WTC11 (cell line): Measurements from ENCODE around the gene ZNF761. TPM values are rescaled to one million over a fixed set of nuclear protein-coding genes. Genes with fewer than 3 reads are reported as not detected.
"Not testable (repeated sequence)": the region's sequence is repeated elsewhere in the genome, so short reads cannot be mapped to it uniquely, and the experiment has no call there.

Source experiments
- ATAC-seq: fragments of 200-7000 bp; cut with Tn5 transposase; 2 replicates; pipeline ENCODE4 v1.10.0; 2021; ENCODE audit warnings: mild to moderate bottlenecking, moderate library complexity
- CTCF ChIA-PET: fragments of 300-600 bp; sonication (Branson Sonifier 250); formaldehyde crosslinking; loops from one replicate; lab custom pipeline; 2021; ENCODE audit warnings: antibody characterized with exemption; lab: Charles Lee
- POLR2A ChIA-PET: fragments of 350-600 bp; sonication (Branson Sonifier 250); formaldehyde crosslinking; loops from one replicate; lab custom pipeline; 2021; ENCODE audit warnings: antibody characterized with exemption; lab: Charles Lee
- DNase-seq: peaks from one replicate; pipeline ENCODE4 v3.0.0; 2021; ENCODE audit warnings: low spot score
- H3K27ac Mint-ChIP-seq: 2 replicates; pipeline ENCODE4 v1.8.0; 2021; ENCODE audit warnings: mixed read lengths
- H3K27me3 Mint-ChIP-seq: 2 replicates; pipeline ENCODE4 v1.8.0; 2021; ENCODE audit warnings: low read depth, mild to moderate bottlenecking, moderate library complexity, mixed read lengths
- H3K36me3 Mint-ChIP-seq: 2 replicates; pipeline ENCODE4 v1.8.0; 2021; ENCODE audit warnings: mixed read lengths
- H3K4me1 Mint-ChIP-seq: 2 replicates; pipeline ENCODE4 v1.8.0; 2022; ENCODE audit warnings: mixed read lengths
- H3K4me3 Mint-ChIP-seq: 2 replicates; pipeline ENCODE4 v1.8.0; 2021; ENCODE audit warnings: mild to moderate bottlenecking, moderate library complexity, mixed read lengths
- H3K9me3 Mint-ChIP-seq: 2 replicates; pipeline ENCODE4 v1.8.0; 2021; ENCODE audit warnings: mixed read lengths
- CTCF ChIP-seq: fragments of 200-600 bp; IDR thresholded peaks from 2 replicates; pipeline ENCODE4 v1.8.0; 2022; ENCODE audit warnings: antibody characterized with exemption
- ELF4 ChIP-seq: sonication (generic); formaldehyde crosslinking; IDR thresholded peaks from 2 replicates; pipeline ENCODE4 v1.8.1; 2022; ENCODE audit warnings: low read depth, mild to moderate bottlenecking, moderate library complexity, missing genetic modification reagents
- GRHL2 ChIP-seq: fragments of 250-450 bp; sonication (Bioruptor Pico); IDR thresholded peaks from 2 replicates; pipeline ENCODE4 v1.8.0; 2022; ENCODE audit warnings: mild to moderate bottlenecking, moderate library complexity; ENCODE audit not compliant: insufficient replicate concordance, severe bottlenecking
- GTF2I ChIP-seq: fragments of 250-450 bp; sonication (Bioruptor Pico); conservative IDR thresholded peaks from 2 replicates; pipeline ENCODE4 v1.4.0; 2021; ENCODE audit warnings: mild to moderate bottlenecking
- HMGXB4 ChIP-seq: sonication (generic); formaldehyde crosslinking; IDR thresholded peaks from 2 replicates; pipeline ENCODE4 v1.8.1; 2023; ENCODE audit warnings: mild to moderate bottlenecking, moderate library complexity, missing genetic modification reagents
- MXD4 ChIP-seq: fragments of 250-450 bp; sonication (Bioruptor Pico); IDR thresholded peaks from 2 replicates; pipeline ENCODE4 v1.8.0; 2021; ENCODE audit warnings: mild to moderate bottlenecking, moderate library complexity, borderline replicate concordance
- NFATC4 ChIP-seq: fragments of 250-450 bp; sonication (Bioruptor Pico); IDR thresholded peaks from 2 replicates; pipeline ENCODE4 v1.9.0; 2021; ENCODE audit warnings: mild to moderate bottlenecking
- NFE2L1 ChIP-seq: sonication (generic); formaldehyde crosslinking; IDR thresholded peaks from 2 replicates; pipeline ENCODE4 v1.8.1; 2023; ENCODE audit warnings: missing genetic modification reagents
- NFYB ChIP-seq: sonication (generic); formaldehyde crosslinking; conservative IDR thresholded peaks from 2 replicates; pipeline ENCODE4 v1.8.0; 2022; ENCODE audit warnings: low read depth, missing genetic modification reagents
- OVOL2 ChIP-seq: fragments of 250-450 bp; sonication (Bioruptor Pico); IDR thresholded peaks from 2 replicates; pipeline ENCODE4 v1.9.0; 2021; ENCODE audit warnings: mild to moderate bottlenecking, borderline replicate concordance
- SOX15 ChIP-seq: fragments of 250-450 bp; sonication (Bioruptor Pico); IDR thresholded peaks from 2 replicates; pipeline ENCODE4 v1.9.0; 2021; ENCODE audit warnings: mild to moderate bottlenecking
- TP53 ChIP-seq: sonication (generic); formaldehyde crosslinking; IDR thresholded peaks from 2 replicates; pipeline ENCODE4 v1.8.1; 2023; ENCODE audit warnings: mild to moderate bottlenecking, missing genetic modification reagents
- ZNF219 ChIP-seq: sonication (generic); formaldehyde crosslinking; IDR thresholded peaks from 2 replicates; pipeline ENCODE4 v1.8.0; 2023; ENCODE audit warnings: missing genetic modification reagents, mild to moderate bottlenecking, borderline replicate concordance
- ZNF281 ChIP-seq: sonication (generic); formaldehyde crosslinking; IDR thresholded peaks from 2 replicates; pipeline ENCODE4 v1.8.0; 2023; ENCODE audit warnings: mild to moderate bottlenecking, missing genetic modification reagents
- ZNF512 ChIP-seq: sonication (generic); formaldehyde crosslinking; IDR thresholded peaks from 2 replicates; pipeline ENCODE4 v1.8.1; 2022; ENCODE audit warnings: missing genetic modification reagents, borderline replicate concordance
- total RNA-seq: library from RNA; stranded (reverse); gene quantifications from 3 replicates; pipeline ENCODE4 v1.2.3, GENCODE V29; 2021
- TF ChIP-seq, protein P1 (sequence below): sonication (generic); formaldehyde crosslinking; IDR thresholded peaks from 2 replicates; pipeline ENCODE4 v1.8.1; 2023; ENCODE audit warnings: mild to moderate bottlenecking, missing genetic modification reagents, moderate library complexity
- TF ChIP-seq, protein P2 (sequence below): sonication (generic); formaldehyde crosslinking; IDR thresholded peaks from 2 replicates; pipeline ENCODE4 v1.8.0; 2022; ENCODE audit warnings: mild to moderate bottlenecking, missing genetic modification reagents
- TF ChIP-seq, protein P3 (sequence below): fragments of 250-450 bp; sonication (Bioruptor Pico); conservative IDR thresholded peaks from 2 replicates; pipeline ENCODE4 v1.9.0; 2021; ENCODE audit warnings: mild to moderate bottlenecking

ZNF761 gene
- total RNA-seq, 1 experiment from 2014 or later = 29.7 TPM

DNA sequence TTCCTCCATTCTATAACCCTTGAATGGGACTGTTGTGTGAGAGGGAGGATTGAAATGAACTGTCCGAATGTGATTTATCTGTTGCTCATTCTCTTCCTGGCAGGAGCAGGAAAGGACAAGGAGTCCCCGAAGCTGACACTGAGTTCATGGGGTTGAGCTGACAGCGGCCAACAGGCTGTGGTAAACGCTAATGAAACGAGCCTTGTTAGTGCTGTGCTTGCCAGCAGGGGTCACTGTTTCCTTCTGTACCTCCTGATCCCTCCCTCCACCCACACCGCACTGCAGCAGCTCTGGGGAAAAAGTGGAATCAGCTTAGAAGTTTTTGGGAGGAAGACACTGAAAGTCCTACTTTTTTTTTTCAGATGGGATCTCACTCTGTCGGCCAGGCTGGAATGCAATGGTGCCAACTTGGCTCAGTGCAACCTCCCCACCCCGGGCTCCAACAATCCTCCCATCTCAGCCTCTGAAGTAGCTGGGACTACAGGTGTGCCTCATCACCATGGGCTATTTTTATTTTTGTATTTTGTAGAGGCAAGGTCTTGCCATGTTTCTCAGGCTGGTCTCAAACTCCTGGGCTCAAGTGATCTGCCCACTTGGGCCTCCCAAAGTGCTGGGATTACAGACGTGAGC lies 6.7 kb upstream of the ZNF761 start (continued):
- TF ChIP-seq ZNF512 (CRISPR knock-in tag) (no peak), CTCF (peak; percentile 81), GTF2I (CRISPR knock-in tag) (no peak)

GRCh38 chr19:53432088-53432661 lies 391 bp downstream of the ZNF761 start:
- peaks cover 33% of the 10 kb centered on the region for H3K36me3 Mint-ChIP-seq
- ATAC-seq = peak; percentile 25
- POLR2A ChIA-PET = interaction anchor here (1.0 kb wide), 1 partner anchor 10 kb away, joined by 3 read pairs; no protein-coding TSS in a partner anchor
- TF ChIP-seq HMGXB4 (CRISPR knock-in tag) (0 out of 2 replicates have a peak, but pooled peaks have one; percentile 18), ELF4 (no peak), NFYB (no peak), NFE2L1 (CRISPR knock-in tag) (no peak), OVOL2 (CRISPR knock-in tag) (no peak), MXD4 (CRISPR knock-in tag) (no peak), TP53 (CRISPR knock-in tag) (no peak), NFATC4 (CRISPR knock-in tag) (no peak), GTF2I (CRISPR knock-in tag) (no peak), ZNF219 (CRISPR knock-in tag) (no peak), GRHL2 (CRISPR knock-in tag) (no peak), SOX15 (CRISPR knock-in tag) (no peak), ZNF281 (CRISPR knock-in tag) (no peak)
- TF ChIP-seq, protein P1, sequence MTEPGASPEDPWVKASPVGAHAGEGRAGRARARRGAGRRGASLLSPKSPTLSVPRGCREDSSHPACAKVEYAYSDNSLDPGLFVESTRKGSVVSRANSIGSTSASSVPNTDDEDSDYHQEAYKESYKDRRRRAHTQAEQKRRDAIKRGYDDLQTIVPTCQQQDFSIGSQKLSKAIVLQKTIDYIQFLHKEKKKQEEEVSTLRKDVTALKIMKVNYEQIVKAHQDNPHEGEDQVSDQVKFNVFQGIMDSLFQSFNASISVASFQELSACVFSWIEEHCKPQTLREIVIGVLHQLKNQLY (CRISPR knock-in tag) = no peak
- TF ChIP-seq, protein P2, sequence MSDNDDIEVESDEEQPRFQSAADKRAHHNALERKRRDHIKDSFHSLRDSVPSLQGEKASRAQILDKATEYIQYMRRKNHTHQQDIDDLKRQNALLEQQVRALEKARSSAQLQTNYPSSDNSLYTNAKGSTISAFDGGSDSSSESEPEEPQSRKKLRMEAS (CRISPR knock-in tag) = 0 out of 2 replicates have a peak, but pooled peaks have one; percentile 10
- TF ChIP-seq, protein P3, sequence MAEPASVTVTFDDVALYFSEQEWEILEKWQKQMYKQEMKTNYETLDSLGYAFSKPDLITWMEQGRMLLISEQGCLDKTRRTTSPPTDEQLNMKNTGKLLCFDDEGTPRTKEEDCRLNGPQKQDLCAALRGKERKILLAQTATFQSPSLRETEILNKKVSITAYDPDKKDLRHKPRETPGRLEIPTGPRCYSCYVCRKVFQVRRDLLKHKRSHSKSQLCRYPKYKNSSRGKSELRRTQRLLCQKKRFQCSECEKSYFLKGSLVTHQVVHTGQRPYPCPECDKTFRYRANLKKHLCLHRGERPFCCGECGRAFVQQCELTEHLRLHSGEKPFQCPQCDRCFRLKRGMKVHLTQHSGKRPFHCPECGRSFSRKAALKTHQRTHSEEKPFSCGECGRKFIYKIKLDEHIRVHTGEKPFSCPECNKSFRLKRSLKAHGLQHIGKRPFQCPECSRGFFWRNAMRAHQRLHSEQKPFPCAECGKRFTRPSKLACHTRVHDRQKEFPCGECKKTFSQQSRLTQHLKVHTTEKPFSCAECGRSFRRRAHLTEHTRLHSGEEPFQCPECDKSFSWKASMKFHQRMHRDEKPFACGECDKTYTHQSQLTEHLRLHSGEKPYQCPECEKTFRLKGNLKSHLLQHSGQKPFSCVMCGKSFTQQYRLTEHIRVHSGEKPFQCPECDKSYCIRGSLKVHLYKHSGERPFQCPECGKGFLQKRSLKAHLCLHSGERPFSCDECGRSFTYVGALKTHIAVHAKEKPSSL (CRISPR knock-in tag) = no peak
- DNase-seq = peak; percentile 39
- H3K27ac Mint-ChIP-seq = peak overlapping the region; percentile 70
- CTCF ChIA-PET = interaction anchor here (1.0 to 2.4 kb wide), 9 partner anchors 8 to 361 kb away, joined by 3 to 9 read pairs (median 5); partner anchors contain the start of gene ZNF765
- H3K9me3 Mint-ChIP-seq = no peaks in the 10 kb centered on the region
- H3K4me3 Mint-ChIP-seq = peak overlapping the region; percentile 91
- peaks cover 33% of the 10 kb centered on the region for H3K4me1 Mint-ChIP-seq
- no peaks in the 10 kb centered on the region for H3K27me3 Mint-ChIP-seq

- H3K4me1 Mint-ChIP-seq, POLR2A ChIA-PET, H3K27me3 Mint-ChIP-seq, ATAC-seq, H3K4me3 Mint-ChIP-seq, H3K27ac Mint-ChIP-seq, CTCF ChIA-PET, DNase-seq: not testable (repeated sequence)
- H3K9me3 Mint-ChIP-seq = peaks cover 24% of the 10 kb centered on the region
- H3K36me3 Mint-ChIP-seq = peaks cover 73% of the 10 kb centered on the region
These were observed 12.0 kb downstream of the ZNF761 start for GRCh38 chr19:53443809-53444208.

GRCh38 chr19:53447196-53447595 lies 15.4 kb downstream of the ZNF761 start:
- Mint-ChIP-seq H3K36me3 (peaks cover 76% of the 10 kb centered on the region), H3K9me3 (peaks cover 15% of the 10 kb centered on the region), H3K27ac (peak overlapping the region; percentile 40; the same call in 1 of the 2 replicates)
- ATAC-seq, H3K4me3 Mint-ChIP-seq, H3K4me1 Mint-ChIP-seq, POLR2A ChIA-PET, H3K27me3 Mint-ChIP-seq, DNase-seq: not testable (repeated sequence)
- CTCF ChIA-PET = interaction anchor here (1.1 kb wide), 1 partner anchor 65 kb away, joined by 3 read pairs; no protein-coding TSS in a partner anchor
